Suprapubic skin (tissue), 4 donors: ENCODE data around the gene CCNJ. TPM values are rescaled to one million over a fixed set of nuclear protein-coding genes. Genes with fewer than 3 reads are reported as not detected.

Source experiments
- DNase-seq, 2 donors: peaks; one replicate each; pipeline ENCODE4 v3.0.0-alpha.2; 2019; ENCODE audit warnings: low spot score in 2 of 2
- H3K27ac ChIP-seq: fragments of 200-600 bp; sonication (generic); one replicate; pipeline ENCODE4 v1.5.1; 2019
- H3K27me3 ChIP-seq: fragments of 200-600 bp; sonication (generic); one replicate; pipeline ENCODE4 v1.5.1; 2019
- H3K36me3 ChIP-seq: fragments of 200-600 bp; sonication (generic); one replicate; pipeline ENCODE4 v1.5.1; 2019
- H3K4me1 ChIP-seq: fragments of 200-600 bp; sonication (generic); one replicate; pipeline ENCODE4 v1.5.1; 2019
- H3K4me3 ChIP-seq: fragments of 200-600 bp; sonication (generic); one replicate; pipeline ENCODE4 v1.5.1; 2019; ENCODE audit warnings: mild to moderate bottlenecking
- H3K9me3 ChIP-seq: fragments of 200-600 bp; sonication (generic); one replicate; pipeline ENCODE4 v1.5.1; 2019
- CTCF ChIP-seq, 2 donors: fragments of 200-600 bp in 1 of 2; fragments of 450-650 bp in 1 of 2; sonication (generic) in 1 of 2; IDR thresholded peaks; one replicate each; pipeline ENCODE4 v1.5.1; 2016 to 2019; ENCODE audit warnings: antibody characterized with exemption in 2 of 2, mild to moderate bottlenecking in 1 of 2, moderate library complexity in 1 of 2
- EP300 ChIP-seq: sonication (generic); formaldehyde crosslinking; IDR thresholded peaks from one replicate; pipeline ENCODE4 v1.6.1; 2017; ENCODE audit warnings: antibody characterized with exemption
- POLR2A ChIP-seq, 2 donors: fragments of 450-650 bp; IDR thresholded peaks; one replicate each; pipeline ENCODE4 v1.6.1; 2017; ENCODE audit warnings: antibody characterized with exemption in 2 of 2, mild to moderate bottlenecking in 2 of 2, moderate library complexity in 2 of 2
- POLR2AphosphoS5 ChIP-seq, 3 donors: sonication (generic); formaldehyde crosslinking; IDR thresholded peaks; one replicate each; pipeline ENCODE4 v1.6.1; 2017; ENCODE audit warnings: antibody characterized with exemption in 3 of 3
- WGBS: methylation state at CpG from one replicate; pipeline ENCODE4 v1.1.5; 2018; 5-methylcytosine and 5-hydroxymethylcytosine counted together
- total RNA-seq, 4 donors: library from RNA; depleted of rRNA; stranded (reverse); fragments of >200 nt; gene quantifications; one replicate each; pipeline ENCODE4 v1.1.0, GENCODE V29; 2016

The CCNJ gene
- total RNA-seq, 4 donors from 2014 or later = 2.7 to 4.3 (median 3.6) TPM

GRCh38 chr10:96017191-96017687, 26.1 kb upstream of the CCNJ start:
- Histone ChIP-seq H3K9me3 (no peaks in the 10 kb centered on the region), H3K27ac (no peak overlapping the region), H3K27me3 (no peaks in the 10 kb centered on the region), H3K4me3 (no peak overlapping the region), H3K4me1 (no peaks in the 10 kb centered on the region), H3K36me3 (no peaks in the 10 kb centered on the region)
- DNase-seq = no peak
- WGBS = 18% methylated on average over 5 of the region's 5 CpGs
- TF ChIP-seq POLR2AphosphoS5 (IDR thresholded peaks at IDR 0.05) = no peak
- TF ChIP-seq CTCF (IDR thresholded peaks at IDR 0.05) = peak in 1 of 2 donors; percentile 69
- TF ChIP-seq POLR2A (IDR thresholded peaks at IDR 0.05) = no peak
- TF ChIP-seq EP300 = no peak

- Histone ChIP-seq H3K27me3 (no peaks in the 10 kb centered on the region), H3K9me3 (no peaks in the 10 kb centered on the region), H3K4me3 (no peak overlapping the region), H3K36me3 (no peaks in the 10 kb centered on the region), H3K27ac (no peak overlapping the region), H3K4me1 (no peaks in the 10 kb centered on the region)
- no peak for TF ChIP-seq CTCF (IDR thresholded peaks at IDR 0.05)
- no peak for TF ChIP-seq EP300
- TF ChIP-seq POLR2A (IDR thresholded peaks at IDR 0.05) = no peak
- TF ChIP-seq POLR2AphosphoS5 (IDR thresholded peaks at IDR 0.05) = no peak
- WGBS = 49% methylated on average over 1 of the region's 1 CpG
- no peak for DNase-seq
These were observed 22.1 kb upstream of the CCNJ start for GRCh38 chr10:96021332-96021731.

GRCh38 chr10:96022739-96023138, 20.6 kb upstream of the CCNJ start:
- WGBS = 95% methylated on average over 2 of the region's 2 CpGs
- DNase-seq = no peak
- Histone ChIP-seq H3K36me3 (no peaks in the 10 kb centered on the region), H3K4me3 (no peak overlapping the region), H3K27ac (no peak overlapping the region), H3K9me3 (no peaks in the 10 kb centered on the region), H3K27me3 (no peaks in the 10 kb centered on the region), H3K4me1 (no peaks in the 10 kb centered on the region)
- TF ChIP-seq EP300 (no peak), POLR2A (IDR thresholded peaks at IDR 0.05) (no peak), CTCF (IDR thresholded peaks at IDR 0.05) (no peak), POLR2AphosphoS5 (IDR thresholded peaks at IDR 0.05) (no peak)

GRCh38 chr10:96023168-96023567, 20.2 kb upstream of the CCNJ start:
- no peaks in the 10 kb centered on the region for H3K27me3 ChIP-seq
- no peak overlapping the region for H3K27ac ChIP-seq
- TF ChIP-seq POLR2A (IDR thresholded peaks at IDR 0.05) (no peak), EP300 (no peak), CTCF (IDR thresholded peaks at IDR 0.05) (no peak), POLR2AphosphoS5 (IDR thresholded peaks at IDR 0.05) (no peak)
- H3K4me1 ChIP-seq = no peaks in the 10 kb centered on the region
- no peaks in the 10 kb centered on the region for H3K9me3 ChIP-seq
- no peak for DNase-seq
- H3K36me3 ChIP-seq = no peaks in the 10 kb centered on the region
- no peak overlapping the region for H3K4me3 ChIP-seq

GRCh38 chr10:96025566-96025965, 17.8 kb upstream of the CCNJ start:
- H3K27ac ChIP-seq = no peak overlapping the region
- TF ChIP-seq POLR2A (IDR thresholded peaks at IDR 0.05) = no peak
- no peak for TF ChIP-seq POLR2AphosphoS5 (IDR thresholded peaks at IDR 0.05)
- no peak for TF ChIP-seq EP300
- no peak for TF ChIP-seq CTCF (IDR thresholded peaks at IDR 0.05)
- no peaks in the 10 kb centered on the region for H3K27me3 ChIP-seq
- H3K4me1 ChIP-seq = no peaks in the 10 kb centered on the region
- 93% methylated on average over 3 of the region's 3 CpGs for WGBS
- DNase-seq = no peak
- no peak overlapping the region for H3K4me3 ChIP-seq
- no peaks in the 10 kb centered on the region for H3K36me3 ChIP-seq
- no peaks in the 10 kb centered on the region for H3K9me3 ChIP-seq
